LNCaP clone FGC (cell line): Measurements from ENCODE around the gene LRRC8E.
A peak's percentile ranks its signal among the peaks of the same experiment; 100 is the strongest.
"Not testable (repeated sequence)": the region's sequence is repeated elsewhere in the genome, so short reads cannot be mapped to it uniquely, and the experiment has no call there.

Source experiments
- DNase-seq: peaks from one replicate; pipeline ENCODE4 v3.0.0-alpha.2; 2011; ENCODE audit warnings: low read depth
- H3K4me3 ChIP-seq: 2 replicates; pipeline ENCODE4 v1.5.1; 2011; ENCODE audit warnings: mild to moderate bottlenecking, low read depth, low read length, control low read depth
- CTCF ChIP-seq: IDR thresholded peaks from 2 replicates; pipeline ENCODE4 v1.5.1; 2012; ENCODE audit warnings: mild to moderate bottlenecking; ENCODE audit not compliant: control insufficient read depth, insufficient read depth; ENCODE audit errors: extremely low read depth

The LRRC8E gene

GRCh38 chr19:7925171-7925851, 37.0 kb downstream of the LRRC8E start:
- peak; percentile 93 for TF ChIP-seq CTCF
- DNase-seq: no peak
- H3K4me3 ChIP-seq: peak overlapping the region; percentile 41

GRCh38 chr19:7926021-7926726, 37.9 kb downstream of the LRRC8E start, which contains the start of gene CTXN1:
Gene CTXN1, minus strand, starts transcription at chr19:7926135. Its CDS starts 597 bp downstream, at chr19:7925538.
- DNase-seq: no peak
- peak within 1 kb of the TSS; percentile 41 for H3K4me3 ChIP-seq
- TF ChIP-seq CTCF: no peak

GRCh38 chr19:7926727-7927604, 38.7 kb downstream of the LRRC8E start:
- TF ChIP-seq CTCF: no peak
- no peak overlapping the region for H3K4me3 ChIP-seq
- no peak for DNase-seq

GRCh38 chr19:7927605-7928333, 39.5 kb downstream of the LRRC8E start:
- no peak for DNase-seq
- no peak for TF ChIP-seq CTCF
- no peak overlapping the region for H3K4me3 ChIP-seq

GRCh38 chr19:7928334-7928706, 40.0 kb downstream of the LRRC8E start:
- TF ChIP-seq CTCF: no peak
- no peak for DNase-seq
- no peak overlapping the region for H3K4me3 ChIP-seq

GRCh38 chr19:7928741-7929701, 40.7 kb downstream of the LRRC8E start:
- no peak overlapping the region for H3K4me3 ChIP-seq
- 0 out of 2 replicates have a peak, but pooled peaks have one; percentile 10 for TF ChIP-seq CTCF
- no peak for DNase-seq

GRCh38 chr19:7930030-7930429, 41.7 kb downstream of the LRRC8E start:
- not testable (repeated sequence) for H3K4me3 ChIP-seq

More at GRCh38 chr19:7930030-7930429, 41.7 kb downstream of the LRRC8E start:
- DNase-seq: not testable (repeated sequence)
